GM13977 (cell line): Measurements from ENCODE around the gene CCER1.

ENCODE experiments used
- DNase-seq: peaks from one replicate; pipeline ENCODE4 v3.0.0; 2012; ENCODE audit warnings: low spot score
- in situ Hi-C: fragments of 300-500 bp; cut with MboI; formaldehyde crosslinking; loops from one replicate; pipeline ENCODE4 v1.12.0; 2022; ENCODE audit warnings: low sequenced_read_pairs, low pct_unique_long_range_greater_than_20kb, mixed read lengths, inconsistent platforms; ENCODE audit not compliant: unreplicated experiment
- TF ChIP-seq, protein P1 (sequence below): IDR thresholded peaks from 2 replicates; pipeline ENCODE4 v1.5.1; 2012; ENCODE audit warnings: mild to moderate bottlenecking, control low read depth; ENCODE audit not compliant: insufficient read depth; ENCODE audit errors: extremely low read depth, missing control alignments

The CCER1 gene

DNA sequence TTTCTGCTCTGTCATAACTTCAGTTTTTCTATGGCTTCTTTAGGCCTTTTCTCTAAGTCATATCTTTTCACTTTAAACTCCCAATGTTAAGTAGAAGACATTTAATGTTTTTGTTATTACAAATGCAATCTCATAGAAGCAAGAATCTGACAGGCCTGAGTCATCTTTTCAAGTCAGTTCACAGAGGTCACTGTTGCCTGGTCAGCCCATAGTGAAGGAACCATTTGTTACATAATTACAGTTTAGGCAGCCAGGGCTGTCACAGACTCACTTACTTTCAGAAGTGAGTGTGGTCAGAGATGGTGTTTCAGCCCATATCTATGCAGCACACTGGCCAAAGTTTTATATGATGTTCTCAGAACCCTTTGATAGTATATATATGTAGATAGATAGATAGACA is 46.5 kb downstream of the CCER1 start:
- TF ChIP-seq, protein P1, sequence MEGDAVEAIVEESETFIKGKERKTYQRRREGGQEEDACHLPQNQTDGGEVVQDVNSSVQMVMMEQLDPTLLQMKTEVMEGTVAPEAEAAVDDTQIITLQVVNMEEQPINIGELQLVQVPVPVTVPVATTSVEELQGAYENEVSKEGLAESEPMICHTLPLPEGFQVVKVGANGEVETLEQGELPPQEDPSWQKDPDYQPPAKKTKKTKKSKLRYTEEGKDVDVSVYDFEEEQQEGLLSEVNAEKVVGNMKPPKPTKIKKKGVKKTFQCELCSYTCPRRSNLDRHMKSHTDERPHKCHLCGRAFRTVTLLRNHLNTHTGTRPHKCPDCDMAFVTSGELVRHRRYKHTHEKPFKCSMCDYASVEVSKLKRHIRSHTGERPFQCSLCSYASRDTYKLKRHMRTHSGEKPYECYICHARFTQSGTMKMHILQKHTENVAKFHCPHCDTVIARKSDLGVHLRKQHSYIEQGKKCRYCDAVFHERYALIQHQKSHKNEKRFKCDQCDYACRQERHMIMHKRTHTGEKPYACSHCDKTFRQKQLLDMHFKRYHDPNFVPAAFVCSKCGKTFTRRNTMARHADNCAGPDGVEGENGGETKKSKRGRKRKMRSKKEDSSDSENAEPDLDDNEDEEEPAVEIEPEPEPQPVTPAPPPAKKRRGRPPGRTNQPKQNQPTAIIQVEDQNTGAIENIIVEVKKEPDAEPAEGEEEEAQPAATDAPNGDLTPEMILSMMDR: no peak
- in situ Hi-C loops: no loop called here
- no peak for DNase-seq

DNA sequence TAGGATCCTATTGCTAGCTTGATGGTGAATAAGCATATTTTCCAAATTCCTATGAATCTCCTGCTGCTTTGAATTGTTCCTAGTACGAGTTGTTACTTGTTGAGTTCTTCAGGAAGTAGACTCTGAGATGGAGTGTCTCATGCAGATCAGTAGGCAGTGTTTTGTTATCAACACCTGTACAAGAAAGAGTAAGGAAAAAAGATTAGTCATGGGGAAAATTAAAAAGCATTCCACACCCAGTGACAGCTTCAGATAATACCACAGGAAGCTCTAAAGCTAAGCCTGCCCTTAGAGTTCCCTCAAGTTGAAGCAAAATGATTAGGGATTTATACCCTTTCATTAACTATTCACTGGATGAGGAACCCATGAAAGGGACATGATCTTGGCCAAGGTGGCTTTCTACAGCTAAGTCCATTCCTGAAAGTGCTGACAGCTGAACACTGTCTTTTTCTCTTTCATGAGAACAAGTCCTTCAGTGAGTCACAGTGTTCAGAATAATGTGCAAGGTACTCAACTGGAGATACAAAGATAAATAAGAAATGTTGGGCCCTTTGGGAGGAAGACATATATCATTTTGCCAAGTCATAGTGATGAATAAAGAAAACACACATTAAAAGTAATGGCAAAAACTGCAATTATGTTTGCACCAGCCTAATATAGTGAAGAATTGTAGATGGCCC is 49.1 kb downstream of the CCER1 start:
- in situ Hi-C loops: no loop called here
- TF ChIP-seq, protein P1: no peak
- no peak for DNase-seq

DNA sequence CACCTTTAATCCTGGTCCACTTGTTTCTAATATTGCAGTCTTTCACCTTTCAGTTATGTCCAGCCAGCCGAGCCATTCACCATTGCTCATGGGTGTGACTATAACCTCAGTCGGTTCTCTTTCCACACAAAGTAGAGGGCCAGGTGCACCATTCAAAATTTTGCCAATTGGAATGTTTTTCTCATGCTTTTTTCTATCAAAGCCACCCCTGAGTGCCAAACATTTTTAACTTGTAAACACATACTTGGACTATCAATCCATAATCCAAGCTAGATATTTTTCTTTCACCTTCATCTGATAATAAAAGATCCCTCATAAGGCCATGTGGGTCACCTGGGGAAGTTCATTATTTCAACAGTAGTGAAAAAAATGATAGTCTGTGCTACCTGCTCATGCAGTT is 52.4 kb downstream of the CCER1 start:
- TF ChIP-seq, protein P1: no peak
- DNase-seq: no peak
- in situ Hi-C loops: no loop called here
